ENCODE results near the gene RAMP1.

DNA sequence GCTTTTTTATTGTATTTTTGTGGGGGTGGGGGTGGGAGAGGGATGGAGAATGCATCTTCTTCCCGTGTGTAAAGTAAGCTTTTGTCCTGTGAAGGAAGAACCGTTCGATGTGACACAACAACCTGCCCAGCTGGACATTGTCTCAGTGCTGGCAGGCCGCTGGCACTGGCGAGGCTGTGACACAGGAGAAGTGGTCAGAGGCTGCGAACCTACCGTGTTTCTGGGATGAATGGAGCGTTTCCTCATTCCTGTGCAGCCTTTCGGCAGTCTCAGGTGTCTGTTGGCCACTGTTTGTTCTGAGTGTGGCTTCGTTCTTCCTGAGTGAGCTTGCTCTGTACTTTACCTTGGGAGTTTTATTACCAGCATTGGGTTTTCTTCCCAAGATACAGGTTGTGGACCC is 8.0 kb downstream of the RAMP1 start:
- TF ChIP-seq, protein P1, sequence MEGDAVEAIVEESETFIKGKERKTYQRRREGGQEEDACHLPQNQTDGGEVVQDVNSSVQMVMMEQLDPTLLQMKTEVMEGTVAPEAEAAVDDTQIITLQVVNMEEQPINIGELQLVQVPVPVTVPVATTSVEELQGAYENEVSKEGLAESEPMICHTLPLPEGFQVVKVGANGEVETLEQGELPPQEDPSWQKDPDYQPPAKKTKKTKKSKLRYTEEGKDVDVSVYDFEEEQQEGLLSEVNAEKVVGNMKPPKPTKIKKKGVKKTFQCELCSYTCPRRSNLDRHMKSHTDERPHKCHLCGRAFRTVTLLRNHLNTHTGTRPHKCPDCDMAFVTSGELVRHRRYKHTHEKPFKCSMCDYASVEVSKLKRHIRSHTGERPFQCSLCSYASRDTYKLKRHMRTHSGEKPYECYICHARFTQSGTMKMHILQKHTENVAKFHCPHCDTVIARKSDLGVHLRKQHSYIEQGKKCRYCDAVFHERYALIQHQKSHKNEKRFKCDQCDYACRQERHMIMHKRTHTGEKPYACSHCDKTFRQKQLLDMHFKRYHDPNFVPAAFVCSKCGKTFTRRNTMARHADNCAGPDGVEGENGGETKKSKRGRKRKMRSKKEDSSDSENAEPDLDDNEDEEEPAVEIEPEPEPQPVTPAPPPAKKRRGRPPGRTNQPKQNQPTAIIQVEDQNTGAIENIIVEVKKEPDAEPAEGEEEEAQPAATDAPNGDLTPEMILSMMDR (IDR thresholded peaks at IDR 0.05), result no peak
- TF ChIP-seq POLR2A (IDR thresholded peaks at IDR 0.05), result no peak
